K562 (cell line): ENCODE data around the gene ACTN4. TPM values are rescaled to one million over a fixed set of nuclear protein-coding genes. Genes with fewer than 3 reads are reported as not detected.

Experiments
- ATAC-seq: fragments of 200-7000 bp; cut with Tn5 transposase; 3 replicates; pipeline ENCODE4 v1.9.1; 2020; ENCODE audit warnings: moderate library complexity
- BruUV-seq: library from RNA; stranded (reverse); fragments of 400-500 nt; replicated peaks from 2 replicates; lab custom pipeline; 2021; lab: Mats Ljungman, UMichigan
- CTCF ChIA-PET: fragments of 300-600 bp; formaldehyde crosslinking; extraction: SDS; loops from one replicate; lab custom pipeline; 2021; ENCODE audit warnings: low intra/inter-chr PET ratio; lab: Yijun Ruan, JAX
- POLR2A ChIA-PET: fragments of 300-600, 350-650 bp; sonication (Branson Sonifier 250); formaldehyde crosslinking; extraction: SDS; loops from one replicate; lab custom pipeline; 2021; ENCODE audit warnings: antibody characterized with exemption, inconsistent platforms; lab: Yijun Ruan, JAX
- DNase-seq, 4 experiments: peaks; one replicate each; pipeline versions ENCODE4 v3.0.0 to v3.0.0-alpha.2; 2011 to 2018; ENCODE audit warnings: low spot score in 3 of 4, mixed read lengths in 3 of 4; ENCODE audit errors: extremely low read depth in 1 of 4
- FAIRE-seq: peaks from 2 replicates; lab custom pipeline; 2011; peaks lifted over from hg19 to GRCh38; lab: Jason Lieb, UNC
- H2AFZ ChIP-seq: 2 replicates; pipeline ENCODE4 v1.6.0; 2011; ENCODE audit warnings: low read depth, low read length, control low read depth, inconsistent platforms
- H3K27ac ChIP-seq: fragments of 200-600 bp; 3 replicates; pipeline ENCODE4 v1.8.0; 2011; ENCODE audit warnings: low read depth, mild to moderate bottlenecking, control low read depth, inconsistent platforms, low read length, moderate library complexity, mixed read lengths; ENCODE audit errors: extremely low read depth
- H3K27me3 ChIP-seq, 2 experiments: fragments of 300-600 bp in 1 of 2; 2 replicates in 1 of 2; 3 replicates in 1 of 2; pipeline versions ENCODE4 v1.6.0 to v1.8.0; 2011; ENCODE audit warnings: inconsistent platforms in 2 of 2, low read length in 2 of 2, mild to moderate bottlenecking in 1 of 2, mixed read lengths in 1 of 2, moderate library complexity in 1 of 2; ENCODE audit not compliant: control insufficient read depth in 2 of 2, insufficient read depth in 2 of 2
- H3K36me3 ChIP-seq: fragments of 300-600 bp; 3 replicates; pipeline ENCODE4 v1.8.0; 2011; ENCODE audit warnings: mild to moderate bottlenecking, low read length, inconsistent platforms; ENCODE audit not compliant: control insufficient read depth, insufficient read depth
- H3K4me1 ChIP-seq, 2 experiments: fragments of 200-600 bp in 1 of 2; replicated peaks in 1 of 2; 2 replicates in 1 of 2; 3 replicates in 1 of 2; pipeline versions ENCODE4 v1.5.1 to v1.8.0; 2011; ENCODE audit warnings: inconsistent platforms in 2 of 2, low read length in 2 of 2, mild to moderate bottlenecking in 1 of 2, mixed read lengths in 1 of 2, moderate library complexity in 1 of 2; ENCODE audit not compliant: control insufficient read depth in 2 of 2, insufficient read depth in 2 of 2
- H3K4me2 ChIP-seq: 2 replicates; pipeline ENCODE4 v1.6.1; 2011; ENCODE audit warnings: low read length, control low read depth, inconsistent platforms, mixed read lengths; ENCODE audit not compliant: insufficient read depth
- H3K4me3 ChIP-seq: fragments of 200-600 bp; sonication (generic), shearing (Covaris generic); 2 replicates; pipeline ENCODE4 v1.5.1; 2016; ENCODE audit warnings: control low read depth, inconsistent platforms
- H3K79me2 ChIP-seq: fragments of 200-600 bp; 3 replicates; pipeline ENCODE4 v1.8.0; 2011; ENCODE audit warnings: low read length, inconsistent platforms; ENCODE audit not compliant: control insufficient read depth, insufficient read depth
- H3K9ac ChIP-seq, 2 experiments: 2 replicates each; pipeline versions ENCODE4 v1.6.0 to v1.6.1; 2011; ENCODE audit warnings: low read depth in 2 of 2, low read length in 2 of 2, control low read depth in 1 of 2, inconsistent platforms in 1 of 2, mild to moderate bottlenecking in 1 of 2, mixed read lengths in 1 of 2; ENCODE audit not compliant: insufficient read depth in 1 of 2
- H3K9me1 ChIP-seq: one replicate; pipeline ENCODE4 v1.6.0; 2011; ENCODE audit warnings: inconsistent platforms, mild to moderate bottlenecking, low read length, moderate library complexity; ENCODE audit not compliant: control insufficient read depth, insufficient read depth
- H3K9me3 ChIP-seq: replicated peaks from 2 replicates; pipeline ENCODE4 v1.5.1; 2011; ENCODE audit warnings: low read depth, low read length, inconsistent platforms; ENCODE audit not compliant: control insufficient read depth, insufficient read depth
- H4K20me1 ChIP-seq: replicated peaks from 2 replicates; pipeline ENCODE4 v1.6.1; 2011; ENCODE audit warnings: low read length, inconsistent platforms, mixed read lengths; ENCODE audit not compliant: control insufficient read depth, insufficient read depth
- ELK1 ChIP-seq: sonication (generic); formaldehyde crosslinking; IDR thresholded peaks from 2 replicates; pipeline ENCODE4 v1.8.1; 2022; ENCODE audit warnings: missing genetic modification reagents
- ETV6 ChIP-seq, 3 experiments: fragments of 150-350 bp in 1 of 3; sonication (generic) in 1 of 3; formaldehyde crosslinking in 1 of 3; IDR thresholded peaks; 2 replicates each; pipeline versions ENCODE4 v1.6.1 to v1.8.0; 2014 to 2022; ENCODE audit warnings: borderline replicate concordance in 2 of 3, low read depth in 2 of 3, antibody characterized with exemption in 1 of 3, low read length in 1 of 3, mild to moderate bottlenecking in 1 of 3, missing genetic modification reagents in 1 of 3
- FOXA3 ChIP-seq, 2 experiments: fragments of 450-650 bp in 1 of 2; sonication (generic) in 1 of 2; formaldehyde crosslinking; IDR thresholded peaks in 1 of 2; conservative IDR thresholded peaks in 1 of 2; 2 replicates each; pipeline versions ENCODE4 v1.4.0 to v1.8.0; 2020 to 2022; ENCODE audit warnings: mild to moderate bottlenecking in 2 of 2, missing genetic modification reagents in 1 of 2
- GABPB2 ChIP-seq: fragments of 250-450 bp; sonication (Bioruptor Pico); conservative IDR thresholded peaks from 2 replicates; pipeline ENCODE4 v1.5.1; 2021; ENCODE audit warnings: mild to moderate bottlenecking
- JUND ChIP-seq, 2 experiments: IDR thresholded peaks; 2 replicates in 1 of 2; 3 replicates in 1 of 2; pipeline ENCODE4 v1.6.1; 2011; ENCODE audit warnings: borderline replicate concordance in 2 of 2, low read depth in 2 of 2, low read length in 2 of 2, improper control_type of control experiment in 1 of 2, missing biosample characterization in 1 of 2, missing genetic modification characterization in 1 of 2, missing genetic modification reagents in 1 of 2
- LARP7 ChIP-seq: fragments of 450-650 bp; IDR thresholded peaks from 2 replicates; pipeline ENCODE4 v1.6.1; 2016
- NR2F6 ChIP-seq: fragments of 450-650 bp; formaldehyde crosslinking; IDR thresholded peaks from 2 replicates; pipeline ENCODE4 v1.4.0; 2020; ENCODE audit warnings: mild to moderate bottlenecking
- RB1 ChIP-seq: fragments of 450-650 bp; IDR thresholded peaks from 2 replicates; pipeline ENCODE4 v1.6.1; 2017; ENCODE audit warnings: low read depth, mild to moderate bottlenecking
- RFX1 ChIP-seq: fragments of 450-650 bp; IDR thresholded peaks from 2 replicates; pipeline ENCODE4 v1.6.1; 2016; ENCODE audit warnings: mild to moderate bottlenecking, moderate library complexity
- ZNF12 ChIP-seq: sonication (generic); formaldehyde crosslinking; IDR thresholded peaks from 2 replicates; pipeline ENCODE4 v1.4.0; 2020; ENCODE audit warnings: mild to moderate bottlenecking, missing genetic modification reagents
- ZNF232 ChIP-seq: sonication (generic); formaldehyde crosslinking; IDR thresholded peaks from 2 replicates; pipeline ENCODE4 v1.8.0; 2022; ENCODE audit warnings: mild to moderate bottlenecking, missing genetic modification reagents
- ZNF398 ChIP-seq: fragments of 250-450 bp; sonication (Bioruptor Pico); IDR thresholded peaks from 2 replicates; pipeline ENCODE4 v1.8.0; 2021; ENCODE audit warnings: moderate library complexity, mild to moderate bottlenecking, inconsistent platforms
- ZNF518B ChIP-seq: fragments of 250-450 bp; sonication (Bioruptor Pico); IDR thresholded peaks from 2 replicates; pipeline ENCODE4 v1.5.0; 2021; ENCODE audit warnings: mild to moderate bottlenecking, moderate library complexity
- ZNF57 ChIP-seq: fragments of 450-650 bp; formaldehyde crosslinking; IDR thresholded peaks from 2 replicates; pipeline ENCODE4 v1.4.0; 2020; ENCODE audit warnings: mild to moderate bottlenecking, moderate library complexity
- WGBS: fragments of 100-300 bp; shearing (Covaris generic); methylation state at CpG from one replicate; pipeline ENCODE4 v1.1.6; 2016; ENCODE audit warnings: low coverage, mixed read lengths; ENCODE audit not compliant: insufficient coverage; ENCODE audit errors: missing lambda C conversion rate; 5-methylcytosine and 5-hydroxymethylcytosine counted together
- in situ Hi-C: fragments of 300-500 bp; cut with MboI; formaldehyde crosslinking; loops from 4 replicates; pipeline ENCODE4 v1.15.0; 2018; ENCODE audit warnings: inconsistent platforms, mixed read lengths
- intact Hi-C: fragments of 100-400 bp; cut with micrococcal nuclease; formaldehyde crosslinking; loops from 2 replicates; pipeline ENCODE4 v1.14.2; 2022
- polyA plus RNA-seq, 8 experiments: library from polyadenylated mRNA; depleted of rRNA in 4 of 8; stranded (reverse) in 5 of 8; unstranded in 3 of 8; fragments of >200 nt; fragmentation: Nextera tagmentation in 2 of 8; fragmentation: Illumina TruSeq in 1 of 8; extraction: Ambion mirVana in 2 of 8; extraction: Trizol in 1 of 8; gene quantifications; 2 replicates each; pipeline versions ENCODE4 v1.2.1 to v1.2.3, GENCODE V29; 2011 to 2014; ENCODE audit warnings: inconsistent platforms in 1 of 8, missing spikeins in 1 of 8
- total RNA-seq, 7 experiments: library from RNA; depleted of rRNA in 6 of 7; stranded (reverse); fragments of >200 nt in 6 of 7; fragmentation: Illumina TruSeq in 2 of 7; extraction: Trizol in 2 of 7; gene quantifications; 2 replicates each; pipeline versions ENCODE4 v1.2.1 to v1.2.3, GENCODE V29; 2011 to 2021; ENCODE audit warnings: low replicate concordance in 1 of 7

ACTN4 gene
- total and polyA plus RNA-seq, 9 of the 15 experiments (the other 6 are each of a cell fraction or from before 2014, with no cell fraction given), result 3.1 to 385 (median 125) TPM

GRCh38 chr19:38774181-38774950, 126.9 kb downstream of the ACTN4 start:
- H3K9ac ChIP-seq, result no peak overlapping the region
- in situ Hi-C loops (no loop called here), intact Hi-C loops (no loop called here)
- no TSS peak for BruUV-seq
- H3K4me1 ChIP-seq, result peaks cover 0 to 19% of the 10 kb centered on the region in 2 experiments; a peak in 2 of 5 replicates
- H2AFZ ChIP-seq, result no peak overlapping the region
- no peaks in the 10 kb centered on the region for H3K36me3 ChIP-seq
- no peaks in the 10 kb centered on the region for H3K9me3 ChIP-seq
- H3K9me1 ChIP-seq, result no peaks in the 10 kb centered on the region
- no peak overlapping the region for H3K4me3 ChIP-seq
- POLR2A ChIA-PET, result interaction anchor here (0.9 to 2.5 kb wide), 3 partner anchors 20 to 74 kb away, joined by 4 to 9 read pairs (median 5); no protein-coding TSS in a partner anchor
- H4K20me1 ChIP-seq, result no peaks in the 10 kb centered on the region
- CTCF ChIA-PET, result no interaction called here
- DNase-seq, result no peak
- no peaks in the 10 kb centered on the region for H3K79me2 ChIP-seq
- WGBS, result 23% methylated on average over 12 of the region's 13 CpGs
- H3K27ac ChIP-seq, result no peak overlapping the region
- no peaks in the 10 kb centered on the region for H3K27me3 ChIP-seq
- FAIRE-seq, result no peak
- H3K4me2 ChIP-seq, result no peak overlapping the region
- ATAC-seq, result no peak; the same call in 2 of the 3 replicates
- TF ChIP-seq LARP7 (no peak), ZNF398 (CRISPR knock-in tag) (no peak), ETV6 (IDR thresholded peaks at IDR 0.05; ENCODE audit: borderline replicate concordance in 1 of 2, low read depth in 2 of 2, low read length in 1 of 2) (no peak), ETV6 (CRISPR knock-in tag; IDR thresholded peaks at IDR 0.05; ENCODE audit: borderline replicate concordance) (no peak), ZNF12 (CRISPR knock-in tag) (no peak), ZNF57 (CRISPR knock-in tag) (no peak), ELK1 (CRISPR knock-in tag) (no peak), FOXA3 (CRISPR knock-in tag; conservative IDR thresholded peaks at IDR 0.05 in 1 of 2, IDR thresholded peaks at IDR 0.05 in 1 of 2) (no peak), RFX1 (no peak), GABPB2 (no peak), RB1 (no peak), ZNF518B (CRISPR knock-in tag) (no peak), ZNF232 (CRISPR knock-in tag) (no peak), NR2F6 (CRISPR knock-in tag) (no peak), JUND (IDR thresholded peaks at IDR 0.05; ENCODE audit: borderline replicate concordance, low read depth, low read length) (no peak), JUND (tag; IDR thresholded peaks at IDR 0.05; ENCODE audit: borderline replicate concordance, low read depth, low read length) (no peak)
